HCT116 (cell line): ENCODE results near the gene SNPH. TPM values are rescaled to one million over a fixed set of nuclear protein-coding genes. Genes with fewer than 3 reads are reported as not detected.

Source experiments
- ATAC-seq: fragments of 200-7000 bp; cut with Tn5 transposase; 2 replicates; pipeline ENCODE4 v1.9.1; 2020; ENCODE audit warnings: mild to moderate bottlenecking, moderate library complexity
- BruUV-seq: library from RNA; stranded (reverse); fragments of 400-500 nt; replicated peaks from 2 replicates; lab custom pipeline; 2021; lab: Mats Ljungman, UMichigan
- CTCF ChIA-PET: fragments of 300-600 bp; sonication (Branson Sonifier 250); formaldehyde crosslinking; loops from one replicate; lab custom pipeline; 2021; ENCODE audit warnings: antibody characterized with exemption; lab: Charles Lee
- POLR2A ChIA-PET: fragments of 300-600, 350-600 bp; sonication (Branson Sonifier 250); formaldehyde crosslinking; loops from one replicate; lab custom pipeline; 2021; ENCODE audit warnings: antibody characterized with exemption; lab: Charles Lee
- RAD21 ChIA-PET, 2 experiments: fragments of 300-600 bp; sonication (Branson Sonifier 250); formaldehyde crosslinking; loops; one replicate each; lab custom pipeline; 2023; ENCODE audit warnings: low total read pairs in 2 of 2; ENCODE audit not compliant: uncharacterized antibody in 2 of 2, unreplicated experiment in 2 of 2, low non-redundant PET in 1 of 2; lab: Charles Lee
- DNase-seq: peaks from one replicate; pipeline ENCODE4 v3.0.0-alpha.2; 2010; ENCODE audit warnings: low read depth, low spot score
- H2AFZ ChIP-seq: fragments of 200-600 bp; shearing (Covaris generic), sonication (generic); 2 replicates; pipeline ENCODE4 v1.6.1; 2017; ENCODE audit warnings: low read depth, mixed run types, mixed read lengths, antibody characterized with exemption, low read length; ENCODE audit not compliant: poor library complexity, severe bottlenecking
- H3K27ac ChIP-seq: 2 replicates; pipeline ENCODE4 v1.5.1; 2012; ENCODE audit warnings: low read depth, low read length
- H3K27me3 ChIP-seq: fragments of 200-600 bp; sonication (generic); 2 replicates; pipeline ENCODE4 v1.6.1; 2016; ENCODE audit warnings: mixed run types, low read length, mixed read lengths; ENCODE audit not compliant: insufficient read depth
- H3K36me3 ChIP-seq, 2 experiments: fragments of 200-500 bp in 1 of 2; fragments of 200-600 bp in 1 of 2; sonication (Bioruptor generic) in 1 of 2; sonication (generic) in 1 of 2; 2 replicates each; pipeline versions ENCODE4 v1.5.1 to v1.6.1; 2014 to 2016; ENCODE audit warnings: low read length in 2 of 2, inconsistent platforms in 1 of 2, mixed read lengths in 1 of 2, mixed run types in 1 of 2; ENCODE audit not compliant: insufficient read depth in 2 of 2, control insufficient read depth in 1 of 2
- H3K4me1 ChIP-seq, 2 experiments: fragments of 200-600 bp in 1 of 2; sonication (generic) in 1 of 2; 2 replicates each; pipeline versions ENCODE4 v1.5.1 to v1.6.1; 2012 to 2017; ENCODE audit warnings: low read length in 2 of 2, inconsistent platforms in 1 of 2, mild to moderate bottlenecking in 1 of 2, mixed read lengths in 1 of 2, mixed run types in 1 of 2, moderate library complexity in 1 of 2; ENCODE audit not compliant: insufficient read depth in 2 of 2, control insufficient read depth in 1 of 2
- H3K4me2 ChIP-seq: fragments of 200-600 bp; sonication (generic); 2 replicates; pipeline ENCODE4 v1.6.1; 2017; ENCODE audit warnings: mixed run types, low read length, mixed read lengths
- H3K4me3 ChIP-seq, 2 experiments: fragments of 200-600 bp in 1 of 2; sonication (generic) in 1 of 2; replicated peaks in 1 of 2; 2 replicates each; pipeline ENCODE4 v1.5.1; 2011 to 2016; ENCODE audit warnings: low read length in 2 of 2, control low read depth in 1 of 2, low read depth in 1 of 2, mild to moderate bottlenecking in 1 of 2, mixed read lengths in 1 of 2, mixed run types in 1 of 2
- H3K79me2 ChIP-seq: fragments of 200-600 bp; sonication (generic); 2 replicates; pipeline ENCODE4 v1.6.1; 2017; ENCODE audit warnings: mild to moderate bottlenecking, mixed run types, low read length, moderate library complexity, mixed read lengths; ENCODE audit not compliant: insufficient read depth
- H3K9ac ChIP-seq: fragments of 200-600 bp; sonication (generic); 2 replicates; pipeline ENCODE4 v1.6.1; 2016; ENCODE audit warnings: low read length, mixed read lengths
- H3K9me2 ChIP-seq: fragments of 200-600 bp; sonication (generic), shearing (Covaris generic); 2 replicates; pipeline ENCODE4 v1.6.1; 2017; ENCODE audit warnings: mixed run types, mild to moderate bottlenecking, moderate library complexity; ENCODE audit not compliant: insufficient read depth
- H3K9me3 ChIP-seq, 2 experiments: fragments of 200-500 bp in 1 of 2; fragments of 200-600 bp in 1 of 2; sonication (Bioruptor generic) in 1 of 2; sonication (generic) in 1 of 2; 2 replicates each; pipeline ENCODE4 v1.6.1; 2014 to 2017; ENCODE audit warnings: low read length in 2 of 2, mixed read lengths in 2 of 2, inconsistent platforms in 1 of 2, low read depth in 1 of 2, mild to moderate bottlenecking in 1 of 2, mixed run types in 1 of 2, moderate library complexity in 1 of 2; ENCODE audit not compliant: control insufficient read depth in 1 of 2, insufficient read depth in 1 of 2
- H4K20me1 ChIP-seq: fragments of 200-600 bp; sonication (generic), shearing (Covaris generic); 2 replicates; pipeline ENCODE4 v1.6.1; 2017; ENCODE audit warnings: mixed run types, mild to moderate bottlenecking, moderate library complexity; ENCODE audit not compliant: insufficient read depth
- JUND ChIP-seq: IDR thresholded peaks from 2 replicates; pipeline ENCODE4 v1.6.1; 2012
- POLR2AphosphoS5 ChIP-seq: IDR thresholded peaks from 2 replicates; pipeline ENCODE4 v1.6.1; 2011; ENCODE audit warnings: mild to moderate bottlenecking, low read depth, low read length, moderate library complexity
- RAD21 ChIP-seq: IDR thresholded peaks from 2 replicates; pipeline ENCODE4 v1.6.1; 2012; ENCODE audit warnings: low read depth, mild to moderate bottlenecking
- SIN3A ChIP-seq: IDR thresholded peaks from 2 replicates; pipeline ENCODE4 v1.6.1; 2012; ENCODE audit warnings: low read depth
- SP1 ChIP-seq: IDR thresholded peaks from 2 replicates; pipeline ENCODE4 v1.6.1; 2012; ENCODE audit warnings: low read depth
- SRF ChIP-seq: IDR thresholded peaks from 2 replicates; pipeline ENCODE4 v1.6.1; 2012; ENCODE audit warnings: low read depth
- YY1 ChIP-seq: IDR thresholded peaks from 2 replicates; pipeline ENCODE4 v1.6.1; 2011; ENCODE audit warnings: low read length, low read depth, moderate library complexity, mild to moderate bottlenecking; ENCODE audit not compliant: insufficient replicate concordance; ENCODE audit errors: extremely low read depth
- ZNF274 ChIP-seq: fragments of 200-500 bp; sonication (Bioruptor generic); IDR thresholded peaks from 2 replicates; pipeline ENCODE4 v1.6.1; 2014; ENCODE audit warnings: mild to moderate bottlenecking, low read depth, low read length, inconsistent platforms
- intact Hi-C: fragments of 100-400 bp; cut with micrococcal nuclease; formaldehyde crosslinking; loops from 2 replicates; pipeline ENCODE4 v1.10.0; 2022
- total RNA-seq: library from RNA; stranded (reverse); gene quantifications from one replicate; pipeline ENCODE4 v1.2.1, GENCODE V29; 2021; ENCODE audit not compliant: unreplicated experiment
- TF ChIP-seq, protein P1 (sequence below), 3 experiments: fragments of 200-600 bp in 1 of 3; sonication (generic) in 1 of 3; IDR thresholded peaks in 2 of 3; conservative IDR thresholded peaks in 1 of 3; 2 replicates each; pipeline ENCODE4 v1.5.1; 2012 to 2017; ENCODE audit warnings: low read depth in 2 of 3, low read length in 2 of 3, antibody characterized with exemption in 1 of 3, borderline replicate concordance in 1 of 3, control low read depth in 1 of 3, mild to moderate bottlenecking in 1 of 3, mixed read lengths in 1 of 3, mixed run types in 1 of 3, moderate library complexity in 1 of 3; ENCODE audit not compliant: insufficient read depth in 1 of 3

The SNPH gene
- total RNA-seq, 1 experiment from 2014 or later, result 3.2 TPM

- no peaks in the 10 kb centered on the region for H3K9me3 ChIP-seq
- intact Hi-C loops, result no loop called here
- POLR2A ChIA-PET, result no interaction called here
- H3K4me1 ChIP-seq, result no peaks in the 10 kb centered on the region
- no peaks in the 10 kb centered on the region for H3K36me3 ChIP-seq
- no peak overlapping the region for H3K27ac ChIP-seq
- no peak overlapping the region for H3K4me3 ChIP-seq
- RAD21 ChIA-PET, result no interaction called here
- no peak for ATAC-seq
- no peak overlapping the region for H3K4me2 ChIP-seq
- H3K9ac ChIP-seq, result no peak overlapping the region
- no peaks in the 10 kb centered on the region for H3K27me3 ChIP-seq
- H4K20me1 ChIP-seq, result no peaks in the 10 kb centered on the region
- H2AFZ ChIP-seq, result no peak overlapping the region
- no peak for DNase-seq
- CTCF ChIA-PET, result no interaction called here
- H3K9me2 ChIP-seq, result no peaks in the 10 kb centered on the region
- BruUV-seq, result no TSS peak
- no peaks in the 10 kb centered on the region for H3K79me2 ChIP-seq
- TF ChIP-seq ZNF274, result no peak
- TF ChIP-seq JUND, result no peak
- TF ChIP-seq SP1, result no peak
- TF ChIP-seq, protein P1, sequence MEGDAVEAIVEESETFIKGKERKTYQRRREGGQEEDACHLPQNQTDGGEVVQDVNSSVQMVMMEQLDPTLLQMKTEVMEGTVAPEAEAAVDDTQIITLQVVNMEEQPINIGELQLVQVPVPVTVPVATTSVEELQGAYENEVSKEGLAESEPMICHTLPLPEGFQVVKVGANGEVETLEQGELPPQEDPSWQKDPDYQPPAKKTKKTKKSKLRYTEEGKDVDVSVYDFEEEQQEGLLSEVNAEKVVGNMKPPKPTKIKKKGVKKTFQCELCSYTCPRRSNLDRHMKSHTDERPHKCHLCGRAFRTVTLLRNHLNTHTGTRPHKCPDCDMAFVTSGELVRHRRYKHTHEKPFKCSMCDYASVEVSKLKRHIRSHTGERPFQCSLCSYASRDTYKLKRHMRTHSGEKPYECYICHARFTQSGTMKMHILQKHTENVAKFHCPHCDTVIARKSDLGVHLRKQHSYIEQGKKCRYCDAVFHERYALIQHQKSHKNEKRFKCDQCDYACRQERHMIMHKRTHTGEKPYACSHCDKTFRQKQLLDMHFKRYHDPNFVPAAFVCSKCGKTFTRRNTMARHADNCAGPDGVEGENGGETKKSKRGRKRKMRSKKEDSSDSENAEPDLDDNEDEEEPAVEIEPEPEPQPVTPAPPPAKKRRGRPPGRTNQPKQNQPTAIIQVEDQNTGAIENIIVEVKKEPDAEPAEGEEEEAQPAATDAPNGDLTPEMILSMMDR (IDR thresholded peaks at IDR 0.05 in 2 of 3, conservative IDR thresholded peaks at IDR 0.05 in 1 of 3; ENCODE audit: borderline replicate concordance in 1 of 3, insufficient read depth in 1 of 3, low read depth in 2 of 3, low read length in 2 of 3), result no peak
- TF ChIP-seq SRF, result no peak
- no peak for TF ChIP-seq POLR2AphosphoS5
- no peak for TF ChIP-seq RAD21
- TF ChIP-seq SIN3A, result no peak
- no peak for TF ChIP-seq YY1
These were observed 24.0 kb upstream of the SNPH start for GRCh38 chr20:1242099-1242498.

DNA sequence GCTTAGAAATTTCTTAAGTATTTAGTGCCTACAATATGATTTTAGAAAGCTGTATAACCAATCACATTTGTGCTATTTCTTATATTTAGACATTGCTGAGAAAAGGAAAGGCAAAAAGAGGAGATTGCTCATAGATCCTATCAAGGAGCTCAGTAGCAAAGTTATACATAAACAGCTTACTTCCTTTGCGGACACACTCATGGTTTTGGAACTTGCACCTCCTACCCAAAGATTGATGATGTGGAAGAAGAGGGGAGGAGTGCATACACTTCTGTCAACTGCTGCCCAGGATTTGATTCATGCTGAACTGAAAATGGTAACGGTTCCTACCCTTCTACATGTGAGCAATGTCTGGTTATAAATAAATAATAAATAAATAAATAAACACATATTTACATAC lies 23.6 kb upstream of the SNPH start:
- no peaks in the 10 kb centered on the region for H3K27me3 ChIP-seq
- RAD21 ChIA-PET, result no interaction called here
- H3K9me2 ChIP-seq, result no peaks in the 10 kb centered on the region
- no peaks in the 10 kb centered on the region for H4K20me1 ChIP-seq
- CTCF ChIA-PET, result no interaction called here
- POLR2A ChIA-PET, result no interaction called here
- no TSS peak for BruUV-seq
- no peak for DNase-seq
- H3K79me2 ChIP-seq, result no peaks in the 10 kb centered on the region
- H3K9me3 ChIP-seq, result no peaks in the 10 kb centered on the region
- H3K4me3 ChIP-seq, result no peak overlapping the region
- H3K4me2 ChIP-seq, result no peak overlapping the region
- intact Hi-C loops, result no loop called here
- H2AFZ ChIP-seq, result no peak overlapping the region
- no peak overlapping the region for H3K27ac ChIP-seq
- H3K4me1 ChIP-seq, result no peaks in the 10 kb centered on the region
- no peaks in the 10 kb centered on the region for H3K36me3 ChIP-seq
- no peak for TF ChIP-seq ZNF274
- TF ChIP-seq SRF, result no peak
- ATAC-seq, result no peak
- no peak overlapping the region for H3K9ac ChIP-seq
